Activated CD4-positive, alpha-beta T cell treated with anti-CD3 and anti-CD28 coated beads for 36 hours (primary cell): ENCODE results near the gene TMEM109. TPM values are rescaled to one million over a fixed set of nuclear protein-coding genes. Genes with fewer than 3 reads are reported as not detected.

Experiments
- ATAC-seq: fragments of 200-7000 bp; cut with Tn5 transposase; one replicate; pipeline ENCODE4 v1.10.0; 2021; ENCODE audit warnings: mild to moderate bottlenecking, moderate library complexity
- CTCF ChIA-PET: fragments of 350-600 bp; sonication (Branson Sonifier 250); formaldehyde crosslinking; loops from one replicate; lab custom pipeline; 2021; ENCODE audit warnings: antibody characterized with exemption; lab: Charles Lee
- POLR2A ChIA-PET: fragments of 350-600 bp; sonication (Branson Sonifier 250); formaldehyde crosslinking; loops from one replicate; lab custom pipeline; 2021; ENCODE audit warnings: antibody characterized with exemption, inconsistent platforms; lab: Charles Lee
- DNase-seq: peaks from one replicate; pipeline ENCODE4 v3.0.0-alpha.2; 2020
- H3K27ac Mint-ChIP-seq: one replicate; pipeline ENCODE4 v1.8.0; 2021; ENCODE audit warnings: mixed read lengths
- H3K27me3 Mint-ChIP-seq: one replicate; pipeline ENCODE4 v1.8.0; 2021; ENCODE audit warnings: mixed read lengths
- H3K36me3 Mint-ChIP-seq: one replicate; pipeline ENCODE4 v1.8.0; 2021; ENCODE audit warnings: low read depth, mixed read lengths
- H3K4me1 Mint-ChIP-seq: one replicate; pipeline ENCODE4 v1.8.0; 2021; ENCODE audit warnings: mixed read lengths
- H3K4me3 Mint-ChIP-seq: one replicate; pipeline ENCODE4 v1.8.0; 2021; ENCODE audit warnings: mild to moderate bottlenecking, moderate library complexity, mixed read lengths
- H3K9me3 Mint-ChIP-seq: one replicate; pipeline ENCODE4 v1.8.0; 2021; ENCODE audit warnings: low read depth, mixed read lengths
- intact Hi-C, 2 experiments: fragments of 100-400 bp; cut with DNase I in 1 of 2; cut with micrococcal nuclease in 1 of 2; formaldehyde crosslinking; loops; one replicate each; pipeline versions ENCODE4 v1.14.2 to v1.15.1; 2022 to 2024; cut with DNase I, micrococcal nuclease
- total RNA-seq, 2 experiments: library from RNA; stranded (reverse); gene quantifications; one replicate each; pipeline ENCODE4 v1.2.3, GENCODE V29; 2021

TMEM109 gene
- total RNA-seq, 2 experiments from 2014 or later, result 80.3 to 89.1 TPM

DNA sequence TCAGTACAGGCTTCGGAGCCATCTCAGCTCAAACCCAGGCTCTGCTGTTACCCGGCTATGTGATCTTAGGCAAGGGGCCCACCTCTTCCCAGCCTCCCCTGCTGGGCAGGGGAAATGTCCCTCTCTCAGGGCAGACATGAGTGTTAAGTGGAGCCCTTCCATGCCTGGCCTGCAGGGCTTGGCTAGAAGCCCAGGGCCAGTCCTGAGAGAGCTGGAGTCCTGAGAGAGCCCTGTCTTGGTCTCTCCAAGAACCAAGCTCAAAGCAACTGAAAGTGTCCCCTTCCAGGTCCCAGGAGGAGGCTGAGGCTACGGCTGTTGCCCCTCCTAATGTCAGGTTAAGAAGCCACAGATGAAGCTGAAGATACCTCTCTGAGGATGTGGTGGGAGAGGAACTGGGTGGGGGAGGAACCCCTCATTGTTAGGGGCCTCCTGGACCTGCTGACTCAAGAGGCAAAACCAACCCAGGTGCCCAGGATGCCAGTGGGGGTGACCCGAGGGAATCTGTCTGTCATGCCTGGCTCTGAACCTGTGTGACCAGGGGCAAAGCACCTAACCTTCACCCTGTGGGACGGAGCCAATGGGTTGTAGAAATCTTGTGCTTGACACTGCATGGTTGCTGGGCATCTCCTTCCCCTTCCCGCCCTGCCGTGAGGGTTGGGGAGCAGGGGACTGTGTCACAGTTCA, 42.4 kb upstream of the TMEM109 start:
- H3K27ac Mint-ChIP-seq, result no peak overlapping the region
- H3K27me3 Mint-ChIP-seq, result no peaks in the 10 kb centered on the region
- POLR2A ChIA-PET, result no interaction called here
- H3K4me1 Mint-ChIP-seq, result peaks cover 6% of the 10 kb centered on the region
- intact Hi-C loops, result no loop called here
- no peak overlapping the region for H3K4me3 Mint-ChIP-seq
- CTCF ChIA-PET, result interaction anchor here (1.1 to 1.6 kb wide), 4 partner anchors 11 to 28 kb away, joined by 3 to 6 read pairs (median 4); partner anchors contain the start of gene PTGDR2
- H3K9me3 Mint-ChIP-seq, result no peaks in the 10 kb centered on the region
- DNase-seq (no peak), ATAC-seq (no peak)
- H3K36me3 Mint-ChIP-seq, result peaks cover 2% of the 10 kb centered on the region

DNA sequence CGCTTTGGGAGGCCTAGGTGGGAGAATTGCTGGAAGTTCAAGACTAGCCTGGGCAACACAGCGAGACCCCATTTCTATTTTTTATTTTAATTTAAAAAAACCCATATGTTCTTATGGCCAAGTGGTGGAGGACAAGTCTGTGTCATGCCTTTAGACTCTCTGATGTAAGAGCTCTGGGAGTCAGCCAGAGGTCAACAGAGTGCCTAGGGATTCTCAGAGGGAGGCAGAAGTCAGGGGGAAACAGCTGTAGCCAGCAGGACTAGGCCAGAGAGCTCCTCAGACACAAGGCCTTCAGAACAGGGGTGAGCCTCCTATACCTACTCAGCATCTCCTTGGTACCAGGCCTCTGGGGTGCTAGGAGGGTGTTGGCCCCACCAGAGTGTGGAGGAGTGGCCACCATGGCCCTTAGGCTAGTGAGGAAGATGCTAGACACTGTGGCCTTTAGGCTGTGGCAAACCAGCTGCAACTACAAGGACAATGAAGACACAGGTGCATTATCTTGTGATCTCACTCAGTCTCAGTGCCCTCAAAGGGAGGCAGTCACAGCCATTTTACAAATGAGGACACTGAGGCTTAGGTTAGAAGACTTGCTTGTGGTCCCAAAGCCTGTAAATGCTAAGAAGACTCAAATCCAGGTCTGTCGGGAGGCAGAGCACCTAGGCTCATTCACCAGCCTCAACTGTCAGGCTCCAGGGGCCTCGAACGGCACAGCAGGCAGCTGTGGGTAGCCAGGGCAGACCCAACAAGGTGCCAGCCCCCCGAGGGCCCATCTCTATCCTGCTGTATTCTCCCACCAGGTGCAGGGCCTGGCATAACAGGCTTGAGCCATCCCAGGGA, 41.6 kb upstream of the TMEM109 start:
- H3K27ac Mint-ChIP-seq, result no peak overlapping the region
- DNase-seq, result no peak
- POLR2A ChIA-PET, result interaction anchor here (0.6 kb wide), 1 partner anchor 51 kb away, joined by 3 read pairs; no protein-coding TSS in a partner anchor
- intact Hi-C loops, result no loop called here
- no peak for ATAC-seq
- peaks cover 6% of the 10 kb centered on the region for H3K4me1 Mint-ChIP-seq
- no peak overlapping the region for H3K4me3 Mint-ChIP-seq
- CTCF ChIA-PET, result interaction anchor here (1.1 to 1.6 kb wide), 4 partner anchors 10 to 27 kb away, joined by 3 to 6 read pairs (median 4); partner anchors contain the start of gene PTGDR2
- no peaks in the 10 kb centered on the region for H3K27me3 Mint-ChIP-seq
- no peaks in the 10 kb centered on the region for H3K9me3 Mint-ChIP-seq
- H3K36me3 Mint-ChIP-seq, result peaks cover 2% of the 10 kb centered on the region

DNA sequence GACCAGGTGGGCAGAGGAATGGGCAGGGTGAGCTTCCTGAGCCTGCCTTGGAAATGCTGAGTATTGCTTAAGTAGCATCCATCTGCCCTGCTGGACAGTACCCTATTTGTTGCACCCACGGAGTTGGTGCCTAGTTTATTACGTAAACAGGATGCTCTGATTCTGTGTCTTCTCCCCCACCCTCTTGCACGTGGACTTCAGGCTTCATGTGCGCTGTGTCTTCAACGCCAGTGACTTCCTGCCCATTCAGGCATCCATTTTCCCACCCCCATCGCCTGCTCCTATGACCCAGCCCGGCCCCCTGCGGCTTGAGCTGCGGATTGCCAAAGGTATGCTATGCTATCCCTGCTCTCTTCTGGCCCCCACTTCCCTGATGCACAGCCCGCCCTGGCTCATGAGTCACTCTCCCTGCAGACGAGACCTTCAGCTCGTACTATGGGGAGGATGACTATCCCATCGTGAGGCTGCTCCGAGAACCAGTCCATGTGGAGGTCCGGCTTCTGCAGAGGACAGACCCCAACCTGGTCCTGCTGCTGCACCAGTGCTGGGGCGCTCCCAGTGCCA, 40.9 kb upstream of the TMEM109 start:
- ATAC-seq (peak; percentile 17), DNase-seq (no peak)
- H3K36me3 Mint-ChIP-seq, result peaks cover 5% of the 10 kb centered on the region
- no peaks in the 10 kb centered on the region for H3K27me3 Mint-ChIP-seq
- CTCF ChIA-PET, result interaction anchor here (1.2 to 1.6 kb wide), 2 partner anchors 15 to 27 kb away, joined by 4 to 6 read pairs; no protein-coding TSS in a partner anchor
- no peaks in the 10 kb centered on the region for H3K9me3 Mint-ChIP-seq
- peaks cover 6% of the 10 kb centered on the region for H3K4me1 Mint-ChIP-seq
- H3K4me3 Mint-ChIP-seq, result no peak overlapping the region
- intact Hi-C loops, result no loop called here
- no peak overlapping the region for H3K27ac Mint-ChIP-seq
- POLR2A ChIA-PET, result interaction anchor here (0.6 kb wide), 1 partner anchor 50 kb away, joined by 3 read pairs; no protein-coding TSS in a partner anchor

DNA sequence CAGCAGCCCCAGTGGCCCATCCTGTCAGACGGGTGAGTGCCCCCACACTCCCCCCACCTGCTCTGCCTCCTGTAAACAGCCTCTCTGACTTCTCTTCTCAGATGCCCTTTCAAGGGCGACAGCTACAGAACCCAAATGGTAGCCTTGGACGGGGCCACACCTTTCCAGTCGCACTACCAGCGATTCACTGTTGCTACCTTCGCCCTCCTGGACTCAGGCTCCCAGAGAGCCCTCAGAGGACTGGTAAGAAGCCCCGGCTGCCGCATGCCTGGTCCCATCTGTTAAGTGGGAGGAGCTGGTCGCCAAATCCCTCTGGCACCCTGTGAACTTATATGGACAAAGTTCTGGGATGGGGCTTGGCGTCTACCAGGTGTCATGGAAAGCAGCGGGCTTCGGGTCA, 40.4 kb upstream of the TMEM109 start:
- Mint-ChIP-seq H3K4me1 (peaks cover 6% of the 10 kb centered on the region), H3K9me3 (no peaks in the 10 kb centered on the region), H3K27me3 (no peaks in the 10 kb centered on the region), H3K27ac (no peak overlapping the region), H3K4me3 (no peak overlapping the region), H3K36me3 (peaks cover 5% of the 10 kb centered on the region)
- ChIA-PET CTCF (no interaction called here), POLR2A (no interaction called here)
- intact Hi-C loops, result no loop called here
- DNase-seq (no peak), ATAC-seq (no peak)

DNA sequence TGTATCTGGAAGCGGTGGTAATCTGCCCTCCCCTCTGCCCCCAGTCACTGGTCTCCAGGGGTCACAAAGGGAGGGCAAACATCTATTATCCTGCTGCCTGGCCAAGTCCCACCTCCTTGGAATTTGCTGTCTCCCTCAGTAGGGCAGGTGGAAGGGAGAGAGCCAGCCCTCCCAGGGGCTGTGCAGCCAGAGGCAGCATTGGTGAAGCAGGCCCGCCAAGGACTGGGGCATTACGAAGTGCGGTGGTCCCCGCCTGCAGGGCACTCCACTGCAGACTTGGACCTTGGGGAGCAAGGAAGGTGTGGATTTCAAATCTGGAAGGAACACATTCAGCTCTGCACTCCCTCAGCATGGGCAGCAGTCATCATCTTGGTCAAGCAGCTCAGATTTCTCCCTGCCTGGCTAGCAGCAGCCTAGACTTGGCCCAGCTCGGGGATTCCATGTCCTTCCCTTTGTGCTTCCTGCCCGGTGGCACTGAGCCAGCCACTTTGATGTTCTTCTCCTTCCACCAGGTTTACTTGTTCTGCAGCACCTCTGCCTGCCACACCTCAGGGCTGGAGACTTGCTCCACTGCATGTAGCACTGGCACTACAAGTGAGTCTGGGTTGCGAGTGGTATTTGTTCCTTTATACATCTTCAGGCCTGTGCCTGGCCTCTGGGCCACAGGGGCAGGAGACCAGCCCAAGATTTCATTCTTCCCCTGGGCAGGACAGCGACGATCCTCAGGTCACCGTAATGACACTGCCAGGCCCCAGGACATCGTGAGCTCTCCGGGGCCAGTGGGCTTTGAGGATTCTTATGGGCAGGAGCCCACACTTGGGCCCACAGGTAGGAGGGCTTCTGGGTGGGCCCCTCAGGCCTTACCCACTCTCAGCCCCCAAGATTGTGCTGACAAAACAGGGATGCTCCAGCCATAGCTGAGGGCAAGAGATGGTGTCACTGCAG, 39.3 kb upstream of the TMEM109 start:
- ATAC-seq, result no peak
- intact Hi-C loops, result no loop called here
- peaks cover 6% of the 10 kb centered on the region for H3K4me1 Mint-ChIP-seq
- peaks cover 9% of the 10 kb centered on the region for H3K36me3 Mint-ChIP-seq
- H3K4me3 Mint-ChIP-seq, result no peak overlapping the region
- H3K27me3 Mint-ChIP-seq, result no peaks in the 10 kb centered on the region
- ChIA-PET CTCF (interaction anchor here (1.0 to 1.1 kb wide), 2 partner anchors 13 to 643 kb away, joined by 3 to 4 read pairs; no protein-coding TSS in a partner anchor), POLR2A (interaction anchor here (0.6 kb wide), 1 partner anchor 17 kb away, joined by 3 read pairs; no protein-coding TSS in a partner anchor)
- H3K27ac Mint-ChIP-seq, result no peak overlapping the region
- DNase-seq, result no peak
- H3K9me3 Mint-ChIP-seq, result no peaks in the 10 kb centered on the region

DNA sequence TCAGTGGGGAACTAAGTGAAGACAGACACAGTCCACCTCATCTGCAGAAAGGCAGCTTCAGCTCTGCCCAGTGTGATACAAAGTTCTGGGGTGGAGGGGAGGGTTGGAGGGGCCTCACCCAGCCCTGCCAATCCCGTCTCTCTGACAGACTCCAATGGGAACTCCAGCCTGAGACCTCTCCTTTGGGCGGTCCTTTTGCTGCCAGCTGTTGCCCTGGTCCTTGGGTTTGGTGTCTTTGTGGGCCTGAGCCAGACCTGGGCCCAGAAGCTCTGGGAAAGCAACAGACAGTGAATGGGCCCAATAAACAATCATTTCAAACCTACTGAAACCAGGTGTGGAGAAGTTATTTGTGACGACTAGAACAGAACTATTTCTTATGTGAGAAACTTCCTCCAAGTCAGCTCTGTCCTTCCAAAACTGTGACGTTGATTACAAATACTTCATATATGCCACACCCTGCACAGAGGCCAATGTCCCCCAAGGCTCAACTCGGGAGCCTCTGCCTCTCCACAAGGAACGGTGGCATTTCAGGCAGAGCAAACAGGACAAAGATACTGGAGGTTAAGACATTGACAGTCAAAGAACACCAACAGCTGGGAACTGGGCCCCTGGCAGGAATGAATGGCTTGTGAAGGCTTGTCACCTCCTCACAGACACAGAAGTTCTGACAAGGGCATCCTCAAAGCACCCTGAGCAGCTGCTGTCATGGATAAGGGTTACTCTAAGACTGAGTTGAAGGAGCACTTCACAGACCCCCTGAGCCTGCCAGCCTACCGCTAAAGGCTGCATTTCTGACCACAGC, 38.4 kb upstream of the TMEM109 start:
- H3K4me1 Mint-ChIP-seq, result peaks cover 6% of the 10 kb centered on the region
- POLR2A ChIA-PET, result interaction anchor here (0.6 kb wide), 1 partner anchor 16 kb away, joined by 3 read pairs; no protein-coding TSS in a partner anchor
- peaks cover 14% of the 10 kb centered on the region for H3K36me3 Mint-ChIP-seq
- CTCF ChIA-PET, result interaction anchor here (0.6 to 1.4 kb wide), 7 partner anchors 11 to 716 kb away, joined by 3 to 4 read pairs (median 3); no protein-coding TSS in a partner anchor
- no peaks in the 10 kb centered on the region for H3K9me3 Mint-ChIP-seq
- H3K27me3 Mint-ChIP-seq, result no peaks in the 10 kb centered on the region
- DNase-seq, result no peak
- intact Hi-C loops, result no loop called here
- H3K4me3 Mint-ChIP-seq, result no peak overlapping the region
- ATAC-seq, result no peak
- H3K27ac Mint-ChIP-seq, result no peak overlapping the region

DNA sequence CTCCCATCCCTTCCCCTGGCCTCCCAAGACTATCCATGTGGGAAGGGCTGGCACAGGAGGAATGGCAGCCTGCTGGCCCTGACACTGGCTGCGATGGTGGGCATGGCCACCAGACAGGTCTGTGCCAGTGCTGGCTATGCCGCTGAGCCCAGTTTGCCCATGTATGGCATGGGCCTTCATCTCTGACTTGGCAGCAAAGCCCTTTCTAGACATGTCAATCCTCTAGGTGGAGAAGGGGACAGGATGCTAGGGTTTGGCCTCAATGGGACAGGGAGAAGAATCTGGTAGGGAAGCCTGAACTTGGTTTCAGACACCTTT, 37.8 kb upstream of the TMEM109 start:
- ATAC-seq (no peak), DNase-seq (no peak)
- Mint-ChIP-seq H3K9me3 (no peaks in the 10 kb centered on the region), H3K27me3 (no peaks in the 10 kb centered on the region), H3K4me3 (no peak overlapping the region), H3K27ac (no peak overlapping the region), H3K36me3 (peaks cover 19% of the 10 kb centered on the region), H3K4me1 (peaks cover 6% of the 10 kb centered on the region)
- CTCF ChIA-PET, result interaction anchor here (0.6 to 1.4 kb wide), 5 partner anchors 11 to 641 kb away, joined by 3 to 4 read pairs (median 3); no protein-coding TSS in a partner anchor
- POLR2A ChIA-PET, result no interaction called here
- intact Hi-C loops, result no loop called here

DNA sequence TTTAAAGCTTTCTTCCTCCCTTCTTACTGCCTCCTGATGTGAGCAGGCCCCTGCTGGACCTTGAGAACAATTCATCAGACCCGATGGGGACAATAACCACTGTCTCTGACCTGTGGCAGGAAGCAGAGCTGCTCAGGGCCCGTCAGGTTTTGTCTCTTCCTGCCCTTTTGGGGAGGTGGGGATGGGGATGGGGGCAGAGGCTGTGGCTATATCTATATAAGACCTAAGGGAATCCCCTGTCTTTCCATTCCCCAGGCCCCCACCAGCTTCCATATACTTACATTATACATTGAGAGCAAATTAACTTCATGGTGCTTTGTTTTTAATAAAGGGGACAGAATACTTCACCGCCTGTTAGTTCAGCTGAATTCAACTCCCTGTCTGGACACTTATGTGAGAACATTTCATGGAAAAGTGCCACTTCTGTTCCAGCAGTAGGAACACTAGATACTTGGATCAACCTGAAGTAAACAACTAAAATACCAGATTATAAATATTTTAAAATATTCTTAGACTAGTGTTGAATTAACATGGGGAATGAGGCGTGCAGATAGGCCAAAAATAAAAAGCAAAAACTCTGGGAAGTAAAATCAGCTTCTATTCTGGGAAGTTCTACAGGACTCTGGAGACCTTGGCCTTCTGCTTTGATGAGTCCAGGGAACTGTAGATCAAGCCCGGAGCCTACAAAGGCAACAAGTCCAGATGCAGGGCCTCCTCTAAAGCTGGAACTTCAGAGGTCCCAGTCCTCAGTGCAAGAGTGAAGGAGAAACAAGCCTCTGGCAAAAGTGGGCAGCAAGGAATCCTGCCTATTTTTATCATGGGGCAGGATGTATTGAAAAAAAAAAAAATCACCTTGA, 35.5 kb upstream of the TMEM109 start:
- Mint-ChIP-seq H3K27ac (no peak overlapping the region), H3K4me3 (no peak overlapping the region), H3K4me1 (no peaks in the 10 kb centered on the region), H3K36me3 (peaks cover 32% of the 10 kb centered on the region), H3K9me3 (no peaks in the 10 kb centered on the region), H3K27me3 (no peaks in the 10 kb centered on the region)
- POLR2A ChIA-PET, result no interaction called here
- ATAC-seq (no peak), DNase-seq (no peak)
- CTCF ChIA-PET, result no interaction called here
- intact Hi-C loops, result no loop called here

DNA sequence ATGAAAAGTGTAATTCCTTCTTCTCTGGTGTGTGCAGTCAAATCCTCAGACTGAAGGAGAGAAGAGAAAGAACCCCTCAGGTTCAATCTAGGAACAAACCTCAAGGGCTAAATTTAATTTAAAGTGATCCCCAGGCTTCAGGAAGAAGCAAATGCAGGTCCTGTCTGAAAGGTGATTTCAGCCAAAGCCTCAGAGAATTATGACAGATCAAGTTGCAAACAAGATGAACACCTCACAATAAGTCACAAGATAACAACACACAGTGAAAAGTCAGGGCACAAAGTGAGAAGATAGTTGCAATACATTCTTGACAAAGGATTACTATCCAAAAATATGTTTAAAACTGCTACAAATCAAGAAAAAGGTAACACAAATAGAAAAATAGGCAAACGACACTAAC, 34.9 kb upstream of the TMEM109 start:
- ChIA-PET CTCF (no interaction called here), POLR2A (no interaction called here)
- Mint-ChIP-seq H3K4me1 (no peaks in the 10 kb centered on the region), H3K27me3 (no peaks in the 10 kb centered on the region), H3K27ac (no peak overlapping the region), H3K36me3 (peaks cover 37% of the 10 kb centered on the region), H3K9me3 (no peaks in the 10 kb centered on the region), H3K4me3 (no peak overlapping the region)
- no peak for DNase-seq
- intact Hi-C loops, result no loop called here
- ATAC-seq, result no peak
